Measurements from ENCODE around the gene TPSG1.
"Not testable (repeated sequence)": the region's sequence is repeated elsewhere in the genome, so short reads cannot be mapped to it uniquely, and the experiment has no call there.

GRCh38 chr16:1269418-1269817 is 44.4 kb upstream of the TPSG1 start:
- TF ChIP-seq CTCF, POLR2A (IDR thresholded peaks at IDR 0.05): not testable (repeated sequence)

All from uterus (tissue), 2 donors.